ENCODE results near the gene SLC27A3. TPM values are rescaled to one million over a fixed set of nuclear protein-coding genes. Genes with fewer than 3 reads are reported as not detected.
"Not testable (repeated sequence)": the region's sequence is repeated elsewhere in the genome, so short reads cannot be mapped to it uniquely, and the experiment has no call there.

Gene SLC27A3
- total and polyA plus RNA-seq, 5 experiments from 2014 or later: 8.4 to 18.5 (median 15.3) TPM

DNA sequence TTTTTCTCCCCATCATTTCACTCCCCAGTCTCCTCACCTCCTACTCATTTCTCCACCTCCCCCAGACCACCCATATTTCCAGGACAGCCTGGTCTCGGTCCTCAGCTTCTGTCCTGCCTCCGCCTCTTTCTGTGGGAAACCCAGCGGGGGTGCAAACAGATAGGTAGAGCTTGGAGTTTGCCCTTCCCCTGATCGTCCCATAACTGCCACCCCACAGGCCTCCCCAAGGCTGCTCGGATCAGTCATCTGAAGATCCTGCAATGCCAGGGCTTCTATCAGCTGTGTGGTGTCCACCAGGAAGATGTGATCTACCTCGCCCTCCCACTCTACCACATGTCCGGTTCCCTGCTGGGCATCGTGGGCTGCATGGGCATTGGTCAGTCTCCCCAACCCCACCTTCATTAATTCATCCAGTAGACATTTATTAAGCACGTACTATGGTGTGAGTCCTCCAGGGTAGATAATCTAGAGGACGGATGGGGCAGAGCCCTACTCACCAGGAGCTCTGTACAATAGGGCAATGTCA is 1.7 kb downstream of the SLC27A3 start:
- no peaks in the 10 kb centered on the region for H3K27me3 Mint-ChIP-seq
- H3K4me1 Mint-ChIP-seq: peaks cover 16 to 40% (median 35%) of the 10 kb centered on the region in 4 donors
- H3K9me3 Mint-ChIP-seq: no peaks in the 10 kb centered on the region
- H3K36me3 Mint-ChIP-seq: peaks cover 0 to 8% (median 0%) of the 10 kb centered on the region in 3 donors
- POLR2A ChIA-PET: interaction anchor here (0.6 to 2.0 kb wide), 4 partner anchors 9 to 246 kb away, joined by 3 to 20 read pairs (median 6); partner anchors contain the start of gene RPS27
- ATAC-seq (no peak), DNase-seq (no peak)
- H3K27ac Mint-ChIP-seq: peak overlapping the region in 7 of 10 donors; percentile 34 to 88 (median 59)
- peak overlapping the region; percentile 58 to 89 (median 72) for H3K4me3 Mint-ChIP-seq

DNA sequence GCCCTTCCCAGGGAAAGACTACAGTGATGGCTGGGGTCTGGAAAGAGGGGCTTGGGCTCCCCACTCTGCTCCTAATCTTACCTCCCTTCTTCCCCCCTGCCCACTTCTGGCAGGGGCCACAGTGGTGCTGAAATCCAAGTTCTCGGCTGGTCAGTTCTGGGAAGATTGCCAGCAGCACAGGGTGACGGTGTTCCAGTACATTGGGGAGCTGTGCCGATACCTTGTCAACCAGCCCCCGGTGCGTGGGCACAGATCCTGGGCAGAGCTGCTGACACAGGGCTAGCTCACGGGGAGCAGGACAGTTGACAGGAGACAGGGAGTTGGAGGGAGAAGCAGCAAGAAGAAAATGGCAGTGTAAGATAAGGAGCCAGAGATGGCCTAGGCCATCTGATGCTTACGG is 2.4 kb downstream of the SLC27A3 start:
- Mint-ChIP-seq H3K36me3 (peaks cover 0 to 2% (median 0%) of the 10 kb centered on the region in 3 donors), H3K4me3 (peak overlapping the region in 3 of 10 donors; percentile 30 to 73 (median 41)), H3K4me1 (peaks cover 16 to 44% (median 36%) of the 10 kb centered on the region in 4 donors), H3K9me3 (no peaks in the 10 kb centered on the region), H3K27me3 (no peaks in the 10 kb centered on the region), H3K27ac (peak overlapping the region in 2 of 10 donors; percentile 32 to 63)
- POLR2A ChIA-PET: interaction anchor here (0.6 to 1.0 kb wide), 2 partner anchors 213 to 247 kb away, joined by 3 to 4 read pairs; partner anchors contain the start of gene RPS27
- ATAC-seq (no peak), DNase-seq (no peak)

DNA sequence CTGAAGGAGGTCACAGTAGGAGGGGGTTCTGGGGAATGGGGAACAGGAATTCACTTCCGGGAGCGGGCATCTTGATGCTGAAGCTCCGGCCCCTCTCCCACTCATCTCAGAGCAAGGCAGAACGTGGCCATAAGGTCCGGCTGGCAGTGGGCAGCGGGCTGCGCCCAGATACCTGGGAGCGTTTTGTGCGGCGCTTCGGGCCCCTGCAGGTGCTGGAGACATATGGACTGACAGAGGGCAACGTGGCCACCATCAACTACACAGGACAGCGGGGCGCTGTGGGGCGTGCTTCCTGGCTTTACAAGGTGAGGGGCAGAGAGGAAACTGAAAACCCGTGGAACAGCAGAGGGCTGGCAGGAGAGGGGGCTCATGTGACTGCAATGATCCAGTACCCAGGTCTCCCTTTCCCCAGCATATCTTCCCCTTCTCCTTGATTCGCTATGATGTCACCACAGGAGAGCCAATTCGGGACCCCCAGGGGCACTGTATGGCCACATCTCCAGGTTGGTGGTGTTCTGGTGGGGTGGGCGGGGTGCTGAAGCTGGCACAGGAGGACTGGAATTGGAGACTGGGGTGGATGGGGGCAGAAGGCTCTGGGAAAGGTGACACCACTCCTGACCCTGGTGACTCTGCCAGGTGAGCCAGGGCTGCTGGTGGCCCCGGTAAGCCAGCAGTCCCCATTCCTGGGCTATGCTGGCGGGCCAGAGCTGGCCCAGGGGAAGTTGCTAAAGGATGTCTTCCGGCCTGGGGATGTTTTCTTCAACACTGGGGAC is 3.0 kb downstream of the SLC27A3 start:
- Mint-ChIP-seq H3K36me3 (no peaks in the 10 kb centered on the region), H3K9me3 (no peaks in the 10 kb centered on the region), H3K4me3 (peak overlapping the region in 3 of 10 donors; percentile 19 to 30 (median 29)), H3K27ac (peak overlapping the region in 2 of 10 donors; percentile 32 to 65), H3K27me3 (no peaks in the 10 kb centered on the region), H3K4me1 (peaks cover 17 to 49% (median 40%) of the 10 kb centered on the region in 4 donors)
- DNase-seq: no peak
- POLR2A ChIA-PET: interaction anchor here (1.0 kb wide), 1 partner anchor 212 kb away, joined by 3 read pairs; the partner anchor contains the start of gene RPS27
- ATAC-seq: no peak

DNA sequence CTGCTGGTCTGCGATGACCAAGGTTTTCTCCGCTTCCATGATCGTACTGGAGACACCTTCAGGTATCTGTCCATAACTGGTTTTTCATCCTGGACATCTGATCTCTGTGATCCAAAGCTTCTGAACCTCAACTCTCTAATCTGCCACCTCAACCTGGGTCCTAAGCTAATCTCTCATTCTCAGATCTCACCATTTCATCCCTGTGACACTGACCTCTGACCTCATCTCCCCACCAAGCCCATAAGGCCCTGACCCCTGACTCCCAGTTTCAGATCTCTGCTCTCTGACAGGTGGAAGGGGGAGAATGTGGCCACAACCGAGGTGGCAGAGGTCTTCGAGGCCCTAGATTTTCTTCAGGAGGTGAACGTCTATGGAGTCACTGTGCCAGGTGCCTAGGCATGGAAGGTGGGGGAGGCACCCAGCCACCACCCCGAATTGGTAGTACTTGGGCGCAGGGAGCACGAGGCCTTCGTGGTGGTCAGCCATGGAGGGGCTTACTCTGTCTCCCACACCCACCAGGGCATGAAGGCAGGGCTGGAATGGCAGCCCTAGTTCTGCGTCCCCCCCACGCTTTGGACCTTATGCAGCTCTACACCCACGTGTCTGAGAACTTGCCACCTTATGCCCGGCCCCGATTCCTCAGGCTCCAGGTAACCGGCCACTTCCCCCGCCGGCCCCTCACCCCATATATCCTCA is 3.8 kb downstream of the SLC27A3 start:
- ATAC-seq: no peak
- no peaks in the 10 kb centered on the region for H3K36me3 Mint-ChIP-seq
- H3K4me3 Mint-ChIP-seq: peak overlapping the region in 4 of 10 donors; percentile 19 to 53 (median 30)
- no peaks in the 10 kb centered on the region for H3K27me3 Mint-ChIP-seq
- POLR2A ChIA-PET: interaction anchor here (1.2 kb wide), 1 partner anchor 198 kb away, joined by 3 read pairs; the partner anchor contains the start of gene JTB
- peaks cover 17 to 46% (median 39%) of the 10 kb centered on the region in 4 donors for H3K4me1 Mint-ChIP-seq
- H3K9me3 Mint-ChIP-seq: no peaks in the 10 kb centered on the region
- H3K27ac Mint-ChIP-seq: peak overlapping the region in 3 of 10 donors; percentile 12 to 65 (median 59)
- DNase-seq: no peak

DNA sequence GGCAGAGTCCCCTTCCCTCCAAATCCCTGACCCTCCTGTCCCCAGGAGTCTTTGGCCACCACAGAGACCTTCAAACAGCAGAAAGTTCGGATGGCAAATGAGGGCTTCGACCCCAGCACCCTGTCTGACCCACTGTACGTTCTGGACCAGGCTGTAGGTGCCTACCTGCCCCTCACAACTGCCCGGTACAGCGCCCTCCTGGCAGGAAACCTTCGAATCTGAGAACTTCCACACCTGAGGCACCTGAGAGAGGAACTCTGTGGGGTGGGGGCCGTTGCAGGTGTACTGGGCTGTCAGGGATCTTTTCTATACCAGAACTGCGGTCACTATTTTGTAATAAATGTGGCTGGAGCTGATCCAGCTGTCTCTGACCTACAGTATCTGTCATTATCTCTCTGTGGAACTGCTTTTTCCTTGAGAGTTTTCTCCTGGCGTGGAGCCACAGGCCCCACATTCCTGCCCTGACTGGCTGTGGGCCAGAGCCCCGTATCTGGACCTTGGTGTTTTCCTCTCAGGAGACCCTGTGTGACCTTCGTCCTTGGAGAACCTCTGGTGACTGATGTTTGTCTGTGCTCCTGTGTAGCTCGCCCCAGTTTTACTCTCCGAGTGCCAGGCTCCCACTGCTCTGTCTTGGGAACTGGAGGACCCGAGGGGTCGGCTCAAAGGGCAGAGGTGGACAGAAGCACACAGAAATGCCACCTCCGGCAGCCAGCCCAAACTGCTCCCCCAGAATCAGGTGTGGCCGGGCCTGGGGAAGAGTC is 4.8 kb downstream of the SLC27A3 start:
- no peaks in the 10 kb centered on the region for H3K27me3 Mint-ChIP-seq
- H3K4me1 Mint-ChIP-seq: peaks cover 10 to 36% (median 30%) of the 10 kb centered on the region in 4 donors
- POLR2A ChIA-PET: interaction anchor here (1.2 to 4.4 kb wide), 2 partner anchors 198 to 211 kb away, joined by 3 to 40 read pairs; partner anchors contain the start of genes JTB and RPS27
- H3K27ac Mint-ChIP-seq: peak overlapping the region in 1 of 10 donors; percentile 40
- no peaks in the 10 kb centered on the region for H3K9me3 Mint-ChIP-seq
- DNase-seq (no peak), ATAC-seq (no peak)
- H3K4me3 Mint-ChIP-seq: peak overlapping the region in 1 of 10 donors; percentile 70
- H3K36me3 Mint-ChIP-seq: no peaks in the 10 kb centered on the region

DNA sequence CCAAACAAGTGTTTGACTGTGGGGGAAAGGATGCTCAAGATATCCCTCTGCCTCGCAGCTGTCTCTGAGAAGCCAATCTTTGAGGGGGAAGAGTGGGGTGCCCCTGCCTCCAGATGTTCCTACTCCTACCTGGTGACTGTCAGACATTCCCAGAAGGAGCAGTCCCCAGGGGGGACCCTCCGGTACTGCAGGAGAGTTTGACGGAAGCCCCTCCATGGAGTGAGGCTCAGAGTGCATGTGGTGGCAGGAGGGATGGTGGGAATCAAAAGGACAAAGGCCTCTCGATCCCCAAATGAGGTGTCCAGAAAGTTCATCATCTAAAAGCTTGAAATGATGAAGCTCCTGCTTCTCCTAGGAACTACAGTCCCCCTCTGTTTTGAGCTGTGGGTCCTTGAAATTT is 5.3 kb downstream of the SLC27A3 start:
- Mint-ChIP-seq H3K36me3 (no peaks in the 10 kb centered on the region), H3K4me1 (peaks cover 10 to 36% (median 28%) of the 10 kb centered on the region in 4 donors), H3K27ac (peak overlapping the region in 2 of 10 donors; percentile 24 to 40), H3K9me3 (no peaks in the 10 kb centered on the region), H3K4me3 (no peak overlapping the region), H3K27me3 (no peaks in the 10 kb centered on the region)
- POLR2A ChIA-PET: interaction anchor here (1.2 to 4.4 kb wide), 3 partner anchors 197 to 236 kb away, joined by 3 to 40 read pairs (median 4); partner anchors contain the start of genes JTB and RPS27
- ATAC-seq (no peak), DNase-seq (no peak)

DNA sequence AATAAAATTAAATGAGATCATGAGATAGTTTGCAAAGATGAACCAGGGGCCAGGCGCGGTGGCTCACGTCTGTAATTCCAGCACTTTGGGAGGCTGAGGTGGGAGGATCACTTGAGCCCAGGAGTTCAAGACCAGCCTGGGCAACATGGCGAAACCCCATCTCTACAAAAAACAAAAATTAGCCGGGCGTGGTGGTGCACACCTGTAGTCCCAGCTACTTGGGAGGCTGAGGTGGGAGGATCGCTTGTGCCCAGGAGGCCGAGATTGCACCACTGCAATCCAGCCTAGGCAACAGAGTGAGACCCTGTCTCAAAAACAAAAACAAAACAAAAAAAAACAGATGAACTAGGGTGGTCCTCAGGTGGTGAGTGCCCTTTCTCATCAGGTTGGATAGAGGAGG is 7.4 kb downstream of the SLC27A3 start:
- peak overlapping the region; percentile 84 to 96 (median 94) for H3K4me3 Mint-ChIP-seq
- H3K27ac Mint-ChIP-seq: peak overlapping the region; percentile 80 to 99 (median 98)
- H3K9me3 Mint-ChIP-seq, H3K36me3 Mint-ChIP-seq, ATAC-seq, DNase-seq, H3K27me3 Mint-ChIP-seq: not testable (repeated sequence)
- H3K4me1 Mint-ChIP-seq: peaks cover 2 to 20% (median 12%) of the 10 kb centered on the region in 4 donors
- POLR2A ChIA-PET: interaction anchor here (0.7 to 4.4 kb wide), 4 partner anchors 13 to 208 kb away, joined by 3 to 40 read pairs (median 6); partner anchors contain the start of genes JTB and RPS27

DNA sequence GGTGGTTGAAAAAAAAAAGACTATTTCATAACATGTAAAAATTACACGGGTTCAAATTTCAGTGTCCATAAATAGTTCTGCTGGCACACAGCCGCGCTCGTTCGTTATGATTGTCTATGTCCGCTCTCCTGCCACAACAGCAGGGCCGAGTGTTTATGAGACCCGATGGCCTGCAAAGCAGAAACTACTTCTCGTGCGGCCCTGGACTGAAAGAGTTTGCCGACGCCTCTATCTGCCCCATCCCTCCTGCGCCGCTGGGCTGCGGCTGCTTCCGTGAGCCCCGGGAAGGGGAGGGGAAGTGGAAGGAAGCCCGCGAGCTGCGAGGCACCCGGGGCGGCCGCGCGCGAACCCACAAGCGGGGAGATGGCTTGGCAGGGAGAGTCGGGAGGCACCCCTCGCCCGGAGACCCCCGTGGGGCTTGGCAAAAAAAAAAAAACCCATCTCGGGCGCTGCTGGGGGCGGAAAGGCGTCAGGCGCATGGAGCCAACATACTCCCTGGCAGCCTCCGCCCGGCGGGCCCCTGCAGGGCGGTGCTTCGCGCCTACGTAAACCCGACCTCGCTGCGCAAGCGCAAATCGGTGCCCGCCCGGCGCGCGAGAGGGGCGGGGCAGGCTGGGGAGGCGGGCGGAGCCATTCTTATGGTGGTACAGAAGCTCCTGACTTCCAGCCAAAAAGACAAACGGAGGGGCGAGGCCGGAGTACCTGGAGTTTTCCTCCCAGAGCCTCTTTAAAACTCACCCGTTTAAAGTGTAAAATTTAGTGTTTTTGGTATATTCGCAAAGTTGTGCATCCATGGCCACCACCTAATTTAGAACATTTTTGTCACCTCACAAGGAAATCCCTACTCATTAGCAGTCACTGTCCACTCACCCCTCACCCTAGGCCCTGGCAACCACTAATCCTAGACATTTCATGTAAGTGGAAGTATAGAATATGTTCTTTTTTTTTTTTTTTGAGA is 8.3 kb downstream of the SLC27A3 start:
- Mint-ChIP-seq H3K36me3 (no peaks in the 10 kb centered on the region), H3K27me3 (no peaks in the 10 kb centered on the region), H3K27ac (peak overlapping the region; percentile 80 to 99 (median 98)), H3K9me3 (no peaks in the 10 kb centered on the region), H3K4me1 (peaks cover 2 to 22% (median 11%) of the 10 kb centered on the region in 4 donors), H3K4me3 (peak overlapping the region; percentile 84 to 96 (median 94))
- ATAC-seq (peak; percentile 94), DNase-seq (peak; percentile 85 to 96 (median 92))
- POLR2A ChIA-PET: interaction anchor here (0.6 to 4.4 kb wide), 24 partner anchors 8 to 238 kb away, joined by 3 to 40 read pairs (median 3); partner anchors contain the start of genes GATAD2B, JTB, RAB13 and RPS27

DNA sequence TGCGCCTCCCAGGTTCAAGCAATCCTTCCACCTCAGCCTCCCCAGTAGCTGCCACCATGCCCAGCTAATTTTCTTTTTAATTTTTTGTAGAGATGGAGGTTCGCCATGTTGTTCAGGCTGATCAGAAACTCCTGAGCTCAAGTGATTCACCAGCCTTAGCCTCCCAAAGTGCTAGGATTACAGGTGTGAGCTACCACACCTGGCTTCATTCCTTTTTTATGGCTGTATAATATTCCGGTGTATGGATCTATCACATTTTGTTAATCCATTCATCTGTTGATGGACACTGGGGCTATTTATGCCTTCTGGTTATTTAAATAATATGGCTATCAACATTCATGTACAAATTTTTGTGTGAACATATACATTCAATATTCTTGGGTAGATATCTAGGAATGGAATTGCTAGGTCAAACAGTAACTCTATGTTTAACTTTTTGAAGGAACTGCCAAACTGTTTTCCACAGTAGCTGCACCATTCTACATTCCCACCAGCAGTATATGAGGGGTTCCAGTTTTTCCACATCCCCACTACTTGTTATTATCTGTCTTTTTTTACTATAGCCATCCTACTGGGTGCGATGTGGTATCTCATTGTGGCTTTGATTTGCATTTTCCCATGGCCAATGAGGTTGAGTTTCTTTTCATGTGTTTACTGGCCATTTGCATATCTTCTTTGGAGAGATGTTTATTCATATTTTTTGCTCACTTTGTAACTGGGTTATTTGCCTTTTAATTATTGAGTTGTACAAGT is 11.0 kb downstream of the SLC27A3 start:
- H3K4me3 Mint-ChIP-seq: no peak overlapping the region
- no peak for DNase-seq
- no peak overlapping the region for H3K27ac Mint-ChIP-seq
- peaks cover 11 to 47% (median 34%) of the 10 kb centered on the region in 4 donors for H3K4me1 Mint-ChIP-seq
- H3K36me3 Mint-ChIP-seq: no peaks in the 10 kb centered on the region
- POLR2A ChIA-PET: interaction anchor here (1.3 to 2.0 kb wide), 2 partner anchors 10 to 204 kb away, joined by 6 to 8 read pairs; partner anchors contain the start of genes RPS27 and SLC27A3
- no peak for ATAC-seq
- H3K9me3 Mint-ChIP-seq: no peaks in the 10 kb centered on the region
- peaks cover 0 to 2% (median 0%) of the 10 kb centered on the region in 5 donors for H3K27me3 Mint-ChIP-seq

DNA sequence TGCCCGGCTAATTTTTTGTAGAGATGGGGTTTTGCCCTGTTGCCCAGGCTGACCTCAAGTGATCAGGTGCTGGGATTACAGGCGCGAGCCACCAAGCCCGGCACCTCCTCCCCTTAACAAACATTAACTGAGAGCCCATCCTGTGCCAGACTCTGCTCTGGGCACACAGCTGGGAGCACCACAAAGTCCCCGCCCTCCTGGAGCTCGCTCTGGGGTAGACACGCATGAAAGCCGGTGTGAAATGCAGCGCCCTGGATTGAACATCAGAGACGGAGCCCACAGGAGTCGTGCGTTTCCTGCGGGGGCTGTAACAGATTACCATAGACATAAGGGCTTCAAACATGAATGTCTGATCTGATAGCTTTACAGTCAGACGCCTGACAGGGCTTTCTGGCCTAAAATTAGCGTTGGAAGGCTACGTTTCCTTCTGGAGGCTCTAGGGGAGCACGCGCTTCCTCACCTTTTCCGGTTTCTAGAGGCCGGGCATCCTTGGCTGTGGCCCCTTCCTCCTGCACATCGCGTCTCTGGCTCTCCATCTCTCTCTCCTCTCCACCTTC is 14.3 kb downstream of the SLC27A3 start:
- Mint-ChIP-seq H3K27ac (peak overlapping the region in 8 of 10 donors; percentile 1 to 87 (median 42)), H3K4me3 (peak overlapping the region; percentile 45 to 78 (median 66)), H3K36me3 (no peaks in the 10 kb centered on the region), H3K27me3 (peaks cover 0 to 2% (median 0%) of the 10 kb centered on the region in 5 donors), H3K4me1 (peaks cover 10 to 44% (median 27%) of the 10 kb centered on the region in 4 donors), H3K9me3 (no peaks in the 10 kb centered on the region)
- peak in 6 of 10 donors; percentile 21 to 43 (median 36) for DNase-seq
- ATAC-seq: peak; percentile 86
- POLR2A ChIA-PET: interaction anchor here (0.9 to 1.8 kb wide), 5 partner anchors 14 to 201 kb away, joined by 3 to 7 read pairs (median 5); partner anchors contain the start of genes CREB3L4, DENND4B, JTB and RPS27

All from naive thymus-derived CD8-positive, alpha-beta T cell (primary cell).